SU-DHL-6 (cell line): ENCODE data around the gene RAB39A.

Experiments used
- EZH2phosphoT487 ChIP-seq: fragments of 200-600 bp; sonication (generic), shearing (Covaris generic); conservative IDR thresholded peaks from 2 replicates; pipeline ENCODE4 v1.6.1; 2018; ENCODE audit warnings: mild to moderate bottlenecking, antibody characterized with exemption, low read length, moderate library complexity, mixed read lengths
- TF ChIP-seq, protein P1 (sequence below): fragments of 200-600 bp; sonication (generic); IDR thresholded peaks from one replicate; pipeline ENCODE4 v1.5.1; 2017; ENCODE audit warnings: antibody characterized with exemption, mild to moderate bottlenecking, low read length, moderate library complexity; ENCODE audit not compliant: insufficient read depth, poor library complexity, severe bottlenecking

DNA sequence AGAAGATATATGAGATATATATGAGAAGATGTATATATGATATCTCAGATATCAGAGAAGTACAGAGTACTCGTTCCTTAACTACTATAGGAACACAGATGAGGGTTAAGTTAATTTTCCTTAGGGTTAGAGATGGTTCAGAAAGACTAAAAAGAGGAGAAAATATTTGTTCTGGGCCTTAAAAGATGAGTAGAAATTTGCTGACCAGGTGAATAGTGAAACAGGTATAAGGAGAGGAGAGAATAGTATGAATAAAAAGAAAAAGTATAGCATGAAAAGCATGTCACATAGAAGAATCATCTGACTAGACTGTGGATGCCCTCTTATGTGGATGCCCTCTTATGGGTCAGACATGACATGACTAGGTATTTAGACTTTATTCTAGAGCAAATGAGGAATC lies 6.3 kb upstream of the RAB39A start:
- TF ChIP-seq, protein P1, sequence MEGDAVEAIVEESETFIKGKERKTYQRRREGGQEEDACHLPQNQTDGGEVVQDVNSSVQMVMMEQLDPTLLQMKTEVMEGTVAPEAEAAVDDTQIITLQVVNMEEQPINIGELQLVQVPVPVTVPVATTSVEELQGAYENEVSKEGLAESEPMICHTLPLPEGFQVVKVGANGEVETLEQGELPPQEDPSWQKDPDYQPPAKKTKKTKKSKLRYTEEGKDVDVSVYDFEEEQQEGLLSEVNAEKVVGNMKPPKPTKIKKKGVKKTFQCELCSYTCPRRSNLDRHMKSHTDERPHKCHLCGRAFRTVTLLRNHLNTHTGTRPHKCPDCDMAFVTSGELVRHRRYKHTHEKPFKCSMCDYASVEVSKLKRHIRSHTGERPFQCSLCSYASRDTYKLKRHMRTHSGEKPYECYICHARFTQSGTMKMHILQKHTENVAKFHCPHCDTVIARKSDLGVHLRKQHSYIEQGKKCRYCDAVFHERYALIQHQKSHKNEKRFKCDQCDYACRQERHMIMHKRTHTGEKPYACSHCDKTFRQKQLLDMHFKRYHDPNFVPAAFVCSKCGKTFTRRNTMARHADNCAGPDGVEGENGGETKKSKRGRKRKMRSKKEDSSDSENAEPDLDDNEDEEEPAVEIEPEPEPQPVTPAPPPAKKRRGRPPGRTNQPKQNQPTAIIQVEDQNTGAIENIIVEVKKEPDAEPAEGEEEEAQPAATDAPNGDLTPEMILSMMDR, result no peak
- no peak for TF ChIP-seq EZH2phosphoT487
